MG63 (cell line): ENCODE data around the gene PIK3CB. TPM values are rescaled to one million over a fixed set of nuclear protein-coding genes. Genes with fewer than 3 reads are reported as not detected.
"Not testable (repeated sequence)": the region's sequence is repeated elsewhere in the genome, so short reads cannot be mapped to it uniquely, and the experiment has no call there.

ENCODE experiments used
- DNase-seq: peaks from one replicate; pipeline ENCODE4 v3.0.0-alpha.2; 2020
- H3K27me3 ChIP-seq: fragments of 250-450 bp; sonication (Bioruptor Pico); 2 replicates; pipeline ENCODE4 v1.5.1; 2020; ENCODE audit warnings: mild to moderate bottlenecking, moderate library complexity
- H3K36me3 ChIP-seq: fragments of 250-450 bp; sonication (Bioruptor Pico); 2 replicates; pipeline ENCODE4 v1.5.1; 2020; ENCODE audit warnings: mild to moderate bottlenecking, moderate library complexity
- H3K4me3 ChIP-seq: fragments of 250-450 bp; sonication (Bioruptor Pico); 2 replicates; pipeline ENCODE4 v1.5.1; 2020; ENCODE audit warnings: mild to moderate bottlenecking, moderate library complexity
- H3K9me3 ChIP-seq: fragments of 250-450 bp; sonication (Bioruptor Pico); 2 replicates; pipeline ENCODE4 v1.5.1; 2020; ENCODE audit warnings: mild to moderate bottlenecking, moderate library complexity
- total RNA-seq: library from RNA; depleted of rRNA; stranded (reverse); fragments of >200 nt; shearing (Covaris generic); gene quantifications from 2 replicates; pipeline ENCODE4 v1.2.3, GENCODE V29; 2014; ENCODE audit warnings: low replicate concordance

The PIK3CB gene
- total RNA-seq, 1 experiment from 2014 or later = 40.9 TPM

DNA sequence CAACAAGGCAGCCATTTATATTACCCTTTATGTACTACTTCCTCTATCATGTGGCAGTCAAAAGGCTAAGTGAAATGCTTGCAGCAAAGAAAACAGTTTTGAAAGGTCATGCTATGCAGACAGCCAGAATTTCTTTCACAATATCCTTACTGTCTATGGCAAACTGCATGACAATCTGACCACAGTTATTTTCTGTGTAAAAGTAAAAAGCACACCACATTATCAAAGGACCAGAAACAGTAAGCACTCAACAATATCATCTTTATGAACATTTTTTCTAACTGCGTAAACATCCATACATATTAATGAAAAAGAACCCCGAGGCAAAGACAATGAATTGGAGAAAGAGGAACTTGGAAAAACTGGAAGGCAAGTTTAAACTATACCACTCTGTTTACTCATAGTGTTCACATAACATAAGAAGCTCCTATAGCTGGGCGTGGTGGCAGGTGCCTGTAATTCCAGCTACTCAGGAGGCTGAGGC is 47.9 kb downstream of the PIK3CB start:
- H3K9me3 ChIP-seq = no peaks in the 10 kb centered on the region
- H3K4me3 ChIP-seq = no peak overlapping the region
- peaks cover 10% of the 10 kb centered on the region; the same call in 1 of the 2 replicates for H3K36me3 ChIP-seq
- H3K27me3 ChIP-seq = no peaks in the 10 kb centered on the region
- DNase-seq = no peak

DNA sequence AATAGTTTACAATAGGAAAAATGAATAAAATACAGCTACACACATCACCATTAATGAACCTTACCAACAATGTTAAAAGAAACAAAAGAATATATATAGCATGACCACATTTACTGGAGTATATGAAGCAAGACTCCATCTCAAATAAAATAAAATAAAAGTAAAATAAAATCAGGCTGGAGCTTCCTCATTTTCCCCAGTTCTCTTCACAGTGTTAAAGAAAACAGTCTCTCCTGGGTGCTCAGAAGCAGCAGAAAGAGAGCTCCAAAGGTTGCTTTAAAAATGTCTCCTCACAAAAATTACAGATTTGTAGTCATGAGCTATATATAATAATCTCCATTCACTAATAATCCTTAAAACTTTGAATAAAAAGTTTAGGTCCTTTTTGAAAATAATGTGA is 48.8 kb downstream of the PIK3CB start:
- DNase-seq = no peak
- H3K9me3 ChIP-seq = no peaks in the 10 kb centered on the region

DNA sequence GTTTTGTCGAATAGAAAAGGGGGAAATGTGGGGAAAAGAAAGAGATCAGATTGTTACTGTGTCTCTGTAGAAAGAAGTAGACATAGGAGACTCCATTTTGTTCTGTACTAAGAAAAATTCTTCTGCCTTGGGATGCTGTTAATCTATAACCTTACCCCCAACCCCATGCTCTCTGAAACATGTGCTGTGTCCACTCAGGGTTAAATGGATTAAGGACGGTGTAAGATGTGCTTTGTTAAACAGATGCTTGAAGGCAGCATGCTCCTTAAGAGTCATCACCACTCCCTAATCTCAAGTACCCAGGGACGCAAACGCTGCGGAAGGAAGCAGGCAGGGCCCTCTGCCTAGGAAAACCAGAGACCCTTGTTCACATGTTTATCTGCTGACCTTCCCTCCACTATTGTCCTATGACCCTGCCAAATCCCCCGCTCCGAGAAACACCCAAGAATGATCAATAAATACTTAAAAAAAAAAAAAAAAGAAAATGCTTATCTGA is 49.3 kb downstream of the PIK3CB start:
- not testable (repeated sequence) for H3K4me3 ChIP-seq, DNase-seq, H3K36me3 ChIP-seq, H3K27me3 ChIP-seq, H3K9me3 ChIP-seq

More for the DNA sequence above, 48.8 kb downstream of the PIK3CB start:
- no peaks in the 10 kb centered on the region for H3K27me3 ChIP-seq
- no peak overlapping the region for H3K4me3 ChIP-seq
- H3K36me3 ChIP-seq = peaks cover 10% of the 10 kb centered on the region; the same call in 1 of the 2 replicates

DNA sequence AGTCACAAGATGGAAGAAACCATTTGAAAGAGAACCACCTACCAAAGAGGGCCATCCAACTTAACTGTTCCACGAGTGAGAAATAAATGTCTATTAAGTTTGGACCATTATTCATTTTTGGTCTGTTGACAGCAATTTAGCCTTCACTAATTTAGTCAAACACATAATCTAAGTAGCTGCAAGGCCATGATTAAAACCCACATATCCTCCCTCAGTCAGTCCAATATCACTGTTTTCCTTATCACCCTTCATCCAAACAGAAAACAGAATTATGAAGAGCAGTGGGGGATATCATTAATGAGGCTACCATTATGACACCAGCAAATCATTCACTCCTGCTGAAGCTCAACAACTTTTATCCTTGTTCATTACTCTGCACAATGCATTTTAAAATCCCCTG is 52.0 kb downstream of the PIK3CB start:
- Histone ChIP-seq H3K9me3 (no peaks in the 10 kb centered on the region), H3K36me3 (peaks cover 4% of the 10 kb centered on the region; the same call in 1 of the 2 replicates), H3K27me3 (no peaks in the 10 kb centered on the region), H3K4me3 (no peak overlapping the region)
- DNase-seq = no peak

DNA sequence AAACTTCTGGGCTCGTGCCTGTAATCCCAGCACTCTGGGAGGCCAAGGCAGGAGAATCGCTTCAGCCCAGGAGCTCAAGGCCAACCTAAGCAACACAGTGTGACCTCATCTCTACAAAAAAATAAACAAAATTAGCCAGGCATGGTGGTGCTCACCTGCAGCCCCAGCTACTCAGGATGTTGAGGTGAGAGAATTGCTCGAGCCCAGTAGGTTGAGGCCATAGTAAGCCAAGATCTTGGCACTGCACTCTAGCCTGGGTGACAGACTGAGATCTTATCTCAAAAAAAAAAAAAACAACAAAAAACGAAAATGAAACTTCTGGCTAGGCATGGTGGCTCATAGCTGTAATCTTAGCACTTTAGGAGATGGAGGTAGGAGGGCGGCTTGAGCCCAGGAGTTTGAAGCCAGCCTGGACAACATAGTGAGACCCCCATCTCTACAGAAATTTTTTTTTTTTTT is 53.7 kb downstream of the PIK3CB start:
- Histone ChIP-seq H3K9me3 (no peaks in the 10 kb centered on the region), H3K27me3 (no peaks in the 10 kb centered on the region), H3K4me3 (no peak overlapping the region), H3K36me3 (peaks cover 2% of the 10 kb centered on the region; the same call in 1 of the 2 replicates)
- DNase-seq = no peak

DNA sequence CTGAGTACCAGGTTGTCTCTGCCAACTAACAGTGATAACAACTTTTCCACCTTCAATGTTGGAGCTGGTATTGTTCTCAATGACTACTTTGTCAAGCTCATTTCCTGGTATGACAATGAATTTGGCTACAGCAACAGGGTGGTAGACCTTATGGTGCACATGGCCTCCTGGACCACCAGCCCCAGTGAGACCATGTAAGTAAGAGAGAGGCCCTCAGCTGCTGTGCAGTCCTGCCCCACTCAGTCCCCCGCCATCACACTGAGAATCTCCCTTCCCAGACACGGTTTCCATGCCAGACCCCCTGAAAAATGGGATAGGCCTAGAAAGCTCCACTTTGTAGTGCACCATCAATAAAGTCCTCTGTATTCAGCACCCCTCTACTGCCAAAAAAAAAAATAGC is 56.1 kb downstream of the PIK3CB start:
- Histone ChIP-seq H3K27me3 (no peaks in the 10 kb centered on the region), H3K9me3 (no peaks in the 10 kb centered on the region), H3K36me3 (peaks cover 2% of the 10 kb centered on the region; the same call in 1 of the 2 replicates), H3K4me3 (no peak overlapping the region)
- DNase-seq = no peak

DNA sequence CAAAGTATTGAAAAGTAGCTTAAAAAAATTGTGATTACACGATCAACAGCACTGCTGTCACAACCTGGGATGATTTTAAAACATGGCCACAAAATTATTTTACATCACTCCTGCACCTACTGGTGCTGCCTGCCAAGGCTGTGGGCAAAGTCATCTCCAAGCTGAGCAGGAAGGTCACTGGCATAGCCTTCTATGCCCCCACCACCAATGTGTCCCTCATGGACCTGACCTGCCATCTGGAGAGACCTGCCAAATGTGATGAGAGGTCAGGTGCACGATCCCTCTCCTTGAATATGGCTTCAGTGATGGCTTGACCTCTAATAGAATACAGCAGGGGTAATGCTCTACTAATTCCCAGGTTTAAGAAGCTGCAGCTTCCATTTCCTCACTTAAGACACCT is 57.8 kb downstream of the PIK3CB start:
- Histone ChIP-seq H3K36me3 (0 out of 2 replicates have a peak, but pooled peaks cover 2% of the 10 kb centered on the region), H3K4me3 (no peak overlapping the region), H3K9me3 (no peaks in the 10 kb centered on the region), H3K27me3 (no peaks in the 10 kb centered on the region)
- DNase-seq = no peak

DNA sequence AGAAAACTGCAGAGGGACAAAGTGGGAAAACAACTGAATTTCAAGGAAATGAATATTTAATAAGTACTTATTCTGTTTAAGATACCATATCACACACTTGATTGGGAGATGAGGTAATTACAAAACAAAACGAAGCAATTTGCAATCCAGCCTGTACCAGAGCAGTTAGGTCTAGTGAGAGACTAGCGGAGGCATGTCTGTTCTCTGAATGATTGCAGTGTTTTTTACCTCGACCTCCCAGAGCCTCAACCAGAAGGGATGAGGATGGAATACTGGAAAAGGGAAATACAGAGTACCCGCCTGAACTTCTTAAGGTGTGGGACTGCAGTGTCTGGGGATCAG is 59.5 kb downstream of the PIK3CB start:
- DNase-seq = no peak
- 0 out of 2 replicates have a peak, but pooled peaks cover 2% of the 10 kb centered on the region for H3K36me3 ChIP-seq
- H3K9me3 ChIP-seq = no peaks in the 10 kb centered on the region
- no peaks in the 10 kb centered on the region for H3K27me3 ChIP-seq
- no peak overlapping the region for H3K4me3 ChIP-seq

DNA sequence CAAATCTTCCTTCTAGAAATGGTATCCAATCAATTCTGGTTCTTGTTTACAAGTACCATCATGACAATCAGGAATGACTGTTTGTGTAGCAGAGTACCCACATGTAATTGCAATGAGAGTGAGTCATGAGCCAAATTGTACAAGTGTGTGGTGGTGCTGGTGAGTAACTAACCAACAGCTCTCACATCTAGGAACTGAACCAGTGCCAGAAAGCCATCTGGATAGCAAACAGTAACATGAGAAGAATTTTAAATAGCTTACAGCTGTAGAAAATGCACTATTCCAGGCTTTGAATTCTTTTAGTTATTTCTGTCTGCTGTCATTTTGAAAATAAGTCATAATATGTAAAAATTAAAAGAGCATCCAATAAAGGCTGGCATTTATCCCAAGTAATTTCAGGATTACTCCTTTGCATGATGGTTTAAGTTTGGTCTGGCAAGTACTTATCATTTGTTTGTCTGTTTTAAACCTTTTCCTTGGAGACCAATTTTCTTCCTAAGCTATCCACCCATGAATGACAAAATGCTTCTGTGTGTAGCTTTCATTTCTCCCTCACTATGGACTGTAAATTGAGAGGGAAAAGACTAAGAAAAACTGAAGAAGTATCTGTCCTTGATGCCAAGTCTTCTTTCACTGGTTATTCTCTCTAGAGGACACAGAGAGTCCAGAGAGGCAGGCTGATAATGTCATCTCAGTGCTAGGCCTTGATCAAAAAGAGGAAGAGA is 60.0 kb downstream of the PIK3CB start:
- Histone ChIP-seq H3K4me3 (no peak overlapping the region), H3K27me3 (no peaks in the 10 kb centered on the region), H3K9me3 (no peaks in the 10 kb centered on the region), H3K36me3 (0 out of 2 replicates have a peak, but pooled peaks cover 2% of the 10 kb centered on the region)
- DNase-seq = peak; percentile 90

DNA sequence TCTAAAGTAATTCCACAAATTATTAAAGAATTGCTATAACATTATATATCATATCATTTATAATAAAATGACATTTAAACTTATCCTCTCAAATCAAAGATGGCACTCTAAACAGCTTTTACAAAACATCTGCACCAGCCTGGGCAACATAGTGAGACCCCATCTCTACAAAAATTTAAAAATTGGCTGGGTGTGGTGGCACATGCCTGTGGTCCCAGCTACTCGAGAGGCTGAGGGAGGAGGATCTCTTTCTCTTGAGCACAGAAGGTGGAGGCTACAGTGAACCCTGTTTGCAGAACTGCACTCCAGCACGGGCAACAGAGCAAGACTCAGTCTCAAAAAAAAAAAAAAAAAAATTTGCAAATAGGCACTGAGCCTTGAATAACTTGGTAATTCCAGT is 63.1 kb downstream of the PIK3CB start:
- peaks cover 10% of the 10 kb centered on the region for H3K9me3 ChIP-seq
- H3K36me3 ChIP-seq = peaks cover 20% of the 10 kb centered on the region
- no peaks in the 10 kb centered on the region for H3K27me3 ChIP-seq
- no peak overlapping the region for H3K4me3 ChIP-seq
- DNase-seq = no peak

DNA sequence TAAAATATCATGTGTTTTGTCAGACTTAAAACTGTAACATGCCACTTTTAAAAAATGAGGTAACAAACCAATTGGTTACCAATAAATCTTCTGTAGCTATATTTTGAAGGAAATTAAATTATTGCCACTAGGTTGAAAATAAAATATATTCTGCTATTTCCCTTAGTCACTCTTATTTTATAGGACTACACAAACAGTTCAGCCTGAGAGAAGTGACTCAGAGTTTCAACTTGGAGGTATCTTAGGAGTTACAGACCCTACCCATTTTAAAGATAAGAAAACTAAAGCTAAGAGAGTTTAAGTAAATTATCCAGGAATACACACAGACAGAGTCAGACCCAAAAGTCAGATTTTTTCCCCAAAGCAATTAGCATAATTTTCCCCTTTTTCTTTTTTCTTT is 65.1 kb downstream of the PIK3CB start:
- DNase-seq = no peak
- Histone ChIP-seq H3K9me3 (peaks cover 10% of the 10 kb centered on the region), H3K36me3 (peaks cover 20% of the 10 kb centered on the region), H3K27me3 (no peaks in the 10 kb centered on the region), H3K4me3 (no peak overlapping the region)

DNA sequence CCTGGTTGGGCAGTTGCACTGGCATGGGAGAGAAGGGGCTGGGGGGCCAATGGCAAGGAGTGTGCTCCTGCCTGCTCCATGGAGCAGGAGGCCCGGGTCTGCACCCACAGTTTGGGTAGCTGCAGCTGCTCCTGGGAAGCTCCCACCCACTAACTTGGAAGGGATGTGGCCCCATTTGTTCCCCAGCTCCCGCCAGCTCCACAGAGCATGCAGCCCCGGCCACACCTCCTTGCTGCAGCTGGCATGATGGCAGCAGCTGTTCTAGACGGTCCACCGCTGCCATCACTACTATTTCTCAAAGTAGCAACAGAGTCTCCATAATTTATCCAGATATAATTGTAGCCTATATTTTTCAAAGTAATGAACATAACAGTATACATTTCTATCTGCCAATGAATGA is 65.8 kb downstream of the PIK3CB start:
- no peak overlapping the region for H3K4me3 ChIP-seq
- DNase-seq = no peak
- no peaks in the 10 kb centered on the region for H3K27me3 ChIP-seq
- peaks cover 10% of the 10 kb centered on the region for H3K9me3 ChIP-seq
- peaks cover 20% of the 10 kb centered on the region for H3K36me3 ChIP-seq

DNA sequence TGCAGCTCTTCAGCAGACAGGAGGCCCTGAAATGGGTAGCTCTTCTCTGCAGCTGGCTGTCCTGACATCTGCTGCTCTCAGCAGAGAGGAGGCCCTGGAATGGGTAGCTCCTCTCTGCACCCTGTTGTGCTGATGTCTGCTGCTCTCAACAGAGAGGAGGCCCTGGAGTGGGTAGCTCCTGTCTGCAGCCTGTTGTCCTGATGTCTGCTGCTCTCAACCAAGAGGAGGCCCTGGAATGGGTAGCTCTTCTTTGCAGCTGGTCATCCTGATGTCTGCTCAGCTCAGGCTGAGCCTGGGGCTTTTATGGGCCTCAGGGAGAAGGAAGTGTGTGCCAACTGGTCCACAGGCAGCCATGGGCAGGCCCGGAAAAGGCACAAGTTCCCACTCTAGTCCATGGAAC is 66.6 kb downstream of the PIK3CB start:
- no peaks in the 10 kb centered on the region for H3K27me3 ChIP-seq
- peaks cover 10% of the 10 kb centered on the region for H3K9me3 ChIP-seq
- no peak for DNase-seq
- peaks cover 20% of the 10 kb centered on the region for H3K36me3 ChIP-seq
- no peak overlapping the region for H3K4me3 ChIP-seq

DNA sequence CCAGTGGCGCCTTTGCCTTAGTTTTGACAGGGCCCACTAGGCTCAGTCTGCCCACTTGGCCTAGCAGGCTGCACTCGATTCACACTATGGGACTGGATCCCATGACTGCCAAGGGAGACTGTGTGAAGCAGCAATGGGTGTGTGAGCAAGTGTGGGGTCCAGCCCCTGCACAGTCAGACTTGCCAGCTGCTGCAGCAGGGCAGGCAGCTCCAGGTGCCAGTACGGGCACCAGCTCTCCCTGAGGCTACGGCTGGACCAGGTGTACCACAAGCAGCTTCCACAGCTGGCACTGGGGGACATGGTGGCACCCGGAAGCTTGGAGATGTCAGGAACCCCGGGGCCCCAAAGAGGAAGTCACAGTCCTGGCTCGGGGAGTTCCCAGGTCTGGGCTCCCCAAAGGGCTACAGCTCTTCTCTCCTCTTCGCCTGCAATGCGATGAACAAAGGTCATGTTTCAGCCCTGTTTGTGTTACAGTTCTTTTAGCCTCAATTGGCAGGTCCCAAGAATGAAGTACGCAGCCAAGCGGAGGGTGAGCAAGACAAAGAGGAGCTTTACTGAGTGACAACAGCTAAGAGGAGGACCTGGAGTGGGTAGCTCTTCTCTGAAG is 67.1 kb downstream of the PIK3CB start:
- H3K4me3 ChIP-seq = no peak overlapping the region
- DNase-seq = no peak
- H3K27me3 ChIP-seq = no peaks in the 10 kb centered on the region
- H3K36me3 ChIP-seq = peaks cover 20% of the 10 kb centered on the region
- peaks cover 10% of the 10 kb centered on the region for H3K9me3 ChIP-seq

DNA sequence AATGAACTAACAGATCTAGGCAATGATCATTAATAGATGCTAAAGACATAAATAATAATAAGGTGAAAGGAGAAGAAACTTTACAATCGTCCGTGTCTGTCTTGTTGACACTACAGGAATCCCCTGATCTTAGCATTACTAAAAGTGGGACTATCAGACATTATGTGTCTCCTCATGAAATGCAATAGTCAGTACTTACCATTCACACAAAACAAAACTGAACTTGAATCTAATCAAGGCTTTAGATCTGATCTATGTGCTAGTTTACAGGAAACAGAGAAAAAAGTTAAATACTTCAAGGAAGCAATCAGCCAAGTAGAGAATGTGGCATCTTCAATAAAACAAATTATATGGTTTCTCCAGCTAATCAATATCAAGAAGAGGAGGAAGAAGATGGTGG is 73.7 kb downstream of the PIK3CB start:
- DNase-seq = no peak
- H3K36me3 ChIP-seq = peaks cover 6% of the 10 kb centered on the region; the same call in 1 of the 2 replicates
- H3K4me3 ChIP-seq = no peak overlapping the region
- no peaks in the 10 kb centered on the region for H3K27me3 ChIP-seq
- H3K9me3 ChIP-seq = no peaks in the 10 kb centered on the region

DNA sequence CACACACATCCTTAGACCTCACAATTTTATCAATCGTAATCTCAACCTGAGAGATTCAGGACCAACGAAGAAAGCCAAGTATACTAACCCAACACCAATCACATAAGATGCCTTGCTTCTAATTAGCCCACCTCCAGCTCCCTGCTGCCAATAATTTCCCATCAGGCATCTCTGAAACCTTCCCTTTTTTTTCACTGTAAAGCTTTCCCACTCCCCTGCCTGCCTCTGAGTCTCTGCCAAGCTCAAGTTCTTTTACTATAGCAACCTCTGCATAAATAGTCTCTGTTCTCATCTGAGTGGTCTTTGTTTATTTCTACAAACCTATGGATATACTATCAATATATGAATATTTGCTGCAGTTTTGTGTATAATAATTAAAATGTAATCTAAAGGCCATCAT is 86.5 kb downstream of the PIK3CB start:
- Histone ChIP-seq H3K36me3 (peaks cover 5% of the 10 kb centered on the region), H3K27me3 (no peaks in the 10 kb centered on the region), H3K4me3 (no peak overlapping the region), H3K9me3 (no peaks in the 10 kb centered on the region)
- no peak for DNase-seq

DNA sequence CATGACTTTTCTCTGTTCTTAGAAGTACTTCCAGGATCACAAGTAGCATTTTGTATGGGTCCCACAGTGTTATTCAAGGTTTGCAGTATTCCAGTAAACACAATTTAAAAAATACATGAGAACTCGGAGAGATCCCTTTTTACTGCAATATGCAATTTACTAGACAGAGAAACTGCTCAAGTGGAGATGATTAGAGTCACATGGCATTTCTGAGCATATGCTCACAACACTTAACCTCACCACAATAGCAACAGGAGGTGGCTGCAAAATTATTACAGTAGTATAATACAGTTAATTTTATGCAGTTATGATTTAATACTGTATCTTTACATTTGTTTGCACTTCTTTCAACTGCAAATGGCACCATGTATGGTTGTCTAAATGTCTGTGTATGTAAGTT is 87.5 kb downstream of the PIK3CB start:
- Histone ChIP-seq H3K36me3 (peaks cover 6% of the 10 kb centered on the region), H3K4me3 (no peak overlapping the region), H3K9me3 (no peaks in the 10 kb centered on the region), H3K27me3 (no peaks in the 10 kb centered on the region)
- DNase-seq = no peak

DNA sequence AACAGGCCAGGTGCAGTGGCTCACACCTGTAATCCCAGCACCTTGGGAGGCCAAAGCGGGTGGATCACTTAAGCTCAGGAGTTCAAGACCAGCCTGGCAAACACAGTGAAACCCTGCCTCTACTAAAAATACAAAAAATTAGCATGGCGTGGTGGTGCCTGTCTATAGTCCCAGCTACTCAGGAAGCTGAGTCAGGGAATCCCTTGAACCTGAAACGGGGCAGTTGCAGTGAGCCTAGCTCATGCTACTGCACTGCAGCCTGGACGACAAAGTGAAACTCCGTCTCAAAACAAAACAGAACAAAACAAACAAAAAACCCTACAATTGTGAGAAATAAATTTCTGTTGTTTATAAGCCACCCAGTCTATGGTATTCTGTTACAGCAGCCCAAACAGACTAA is 94.7 kb downstream of the PIK3CB start:
- Histone ChIP-seq H3K4me3 (no peak overlapping the region), H3K9me3 (no peaks in the 10 kb centered on the region), H3K27me3 (no peaks in the 10 kb centered on the region), H3K36me3 (peaks cover 12% of the 10 kb centered on the region)
- DNase-seq = no peak
